ENCODE data around the gene HOXD9.

GRCh38 chr2:176092270-176093144, 30.0 kb upstream of the HOXD9 start, which contains the start of gene HOXD13:
- no peak for TF ChIP-seq RARB (CRISPR knock-in tag; IDR thresholded peaks at IDR 0.05)
- no peak for TF ChIP-seq ESRRG (CRISPR knock-in tag; IDR thresholded peaks at IDR 0.05)
- TF ChIP-seq SNAI2 (CRISPR knock-in tag; IDR thresholded peaks at IDR 0.05) = no peak
- no peak for TF ChIP-seq GLIS3 (CRISPR knock-in tag; IDR thresholded peaks at IDR 0.05)
- no peak for TF ChIP-seq CREB5 (CRISPR knock-in tag; IDR thresholded peaks at IDR 0.05; ENCODE audit: low read depth)
- no peak for TF ChIP-seq TCF4 (CRISPR knock-in tag; IDR thresholded peaks at IDR 0.05; ENCODE audit: borderline replicate concordance)
